22Rv1 (cell line): Measurements from ENCODE around the gene AGAP1.

Source experiments
- H3K27ac ChIP-seq: fragments of 450-650 bp; 2 replicates; pipeline ENCODE4 v1.5.1; 2017
- CTCF ChIP-seq: fragments of 450-650 bp; IDR thresholded peaks from 2 replicates; pipeline ENCODE4 v1.5.1; 2017; ENCODE audit warnings: mild to moderate bottlenecking
- ZFX ChIP-seq: fragments of 450-650 bp; IDR thresholded peaks from 2 replicates; pipeline ENCODE4 v1.6.1; 2017; ENCODE audit warnings: antibody characterized with exemption, borderline replicate concordance

Gene AGAP1

GRCh38 chr2:235722869-235723268 is 229.0 kb downstream of the AGAP1 start:
- H3K27ac ChIP-seq: no peak overlapping the region
- no peak for TF ChIP-seq ZFX
- no peak for TF ChIP-seq CTCF

GRCh38 chr2:235723371-235723770 is 229.5 kb downstream of the AGAP1 start:
- TF ChIP-seq CTCF (no peak), ZFX (no peak)
- no peak overlapping the region for H3K27ac ChIP-seq

- no peak overlapping the region for H3K27ac ChIP-seq
Measured at GRCh38 chr2:235723811-235724465, 230.1 kb downstream of the AGAP1 start.

GRCh38 chr2:235725016-235725489 is 231.2 kb downstream of the AGAP1 start:
- no peak for TF ChIP-seq ZFX
- TF ChIP-seq CTCF: no peak
- H3K27ac ChIP-seq: no peak overlapping the region

More at GRCh38 chr2:235723811-235724465, 230.1 kb downstream of the AGAP1 start:
- TF ChIP-seq ZFX (no peak), CTCF (no peak)

GRCh38 chr2:235725841-235726240 is 232.0 kb downstream of the AGAP1 start:
- TF ChIP-seq CTCF: no peak
- TF ChIP-seq ZFX: no peak
- H3K27ac ChIP-seq: no peak overlapping the region

GRCh38 chr2:235726554-235726953 is 232.7 kb downstream of the AGAP1 start:
- TF ChIP-seq ZFX (no peak), CTCF (no peak)
- no peak overlapping the region for H3K27ac ChIP-seq

- no peak overlapping the region for H3K27ac ChIP-seq
- TF ChIP-seq ZFX (no peak), CTCF (no peak)
Measured at GRCh38 chr2:235727174-235727573, 233.3 kb downstream of the AGAP1 start.
